ENCODE results near the gene MACF1.
A peak's percentile ranks its signal among the peaks of the same experiment; 100 is the strongest.

Gene MACF1

GRCh38 chr1:39407510-39407895 lies 203.0 kb downstream of the MACF1 start:
- no peak for DNase-seq
- intact Hi-C loops (cut with DNase I), result loop anchor here (10.0 kb wide), 1 partner anchor 303 kb away; no protein-coding TSS in a partner anchor

GRCh38 chr1:39407896-39408640 lies 203.6 kb downstream of the MACF1 start:
- DNase-seq, result no peak
- intact Hi-C loops (cut with DNase I), result loop anchor here (10.0 kb wide), 1 partner anchor 303 kb away; no protein-coding TSS in a partner anchor

- DNase-seq, result peak; percentile 84 to 99 (median 90)
- intact Hi-C loops (cut with DNase I), result loop anchor here (10.0 kb wide), 1 partner anchor 304 kb away; no protein-coding TSS in a partner anchor
These were observed 204.2 kb downstream of the MACF1 start for GRCh38 chr1:39408641-39409054.

GRCh38 chr1:39409055-39409816 lies 204.7 kb downstream of the MACF1 start:
- peak in 9 of 10 donors; percentile 23 to 94 (median 46) for DNase-seq
- intact Hi-C loops (cut with DNase I), result loop anchor here (10.0 kb wide), 1 partner anchor 304 kb away; no protein-coding TSS in a partner anchor

- intact Hi-C loops (cut with DNase I), result loop anchor here (10.0 kb wide), 1 partner anchor 206 kb away; the partner anchor contains the start of gene MACF1
- peak in 8 of 10 donors; percentile 45 to 92 (median 62) for DNase-seq
These were observed 206.5 kb downstream of the MACF1 start for GRCh38 chr1:39410915-39411436.

GRCh38 chr1:39411526-39412478 lies 207.3 kb downstream of the MACF1 start:
- intact Hi-C loops (cut with DNase I), result loop anchor here (10.0 kb wide), 1 partner anchor 207 kb away; the partner anchor contains the start of gene MACF1
- DNase-seq, result no peak

GRCh38 chr1:39412892-39413291 lies 208.4 kb downstream of the MACF1 start:
- intact Hi-C loops (cut with DNase I), result loop anchor here (10.0 kb wide), 1 partner anchor 208 kb away; the partner anchor contains the start of gene MACF1
- no peak for DNase-seq

- intact Hi-C loops (cut with DNase I), result loop anchor here (10.0 kb wide), 1 partner anchor 209 kb away; the partner anchor contains the start of gene MACF1
- DNase-seq, result no peak
These were observed 209.5 kb downstream of the MACF1 start for GRCh38 chr1:39413902-39414528.

GRCh38 chr1:39415553-39415952 lies 211.1 kb downstream of the MACF1 start:
- DNase-seq, result no peak
- intact Hi-C loops (cut with DNase I), result loop anchor here (10.0 kb wide), 1 partner anchor 211 kb away; the partner anchor contains the start of gene MACF1

GRCh38 chr1:39416609-39417008 lies 212.1 kb downstream of the MACF1 start:
- DNase-seq, result no peak
- intact Hi-C loops (cut with DNase I), result loop anchor here (10.0 kb wide), 1 partner anchor 212 kb away; the partner anchor contains the start of gene MACF1

- DNase-seq, result no peak
- intact Hi-C loops (cut with DNase I), result loop anchor here (10.0 kb wide), 1 partner anchor 213 kb away; the partner anchor contains the start of gene MACF1
These were observed 213.7 kb downstream of the MACF1 start for GRCh38 chr1:39418236-39418635.

GRCh38 chr1:39420493-39420892 lies 216.0 kb downstream of the MACF1 start:
- no peak for DNase-seq
- intact Hi-C loops (cut with DNase I), result no loop called here

- intact Hi-C loops (cut with DNase I), result no loop called here
These were observed 218.1 kb downstream of the MACF1 start for GRCh38 chr1:39422614-39423013.

GRCh38 chr1:39425151-39425550 lies 220.7 kb downstream of the MACF1 start:
- no peak for DNase-seq
- intact Hi-C loops (cut with DNase I), result no loop called here

More at GRCh38 chr1:39422614-39423013, 218.1 kb downstream of the MACF1 start:
- no peak for DNase-seq

- intact Hi-C loops (cut with DNase I), result no loop called here
- no peak for DNase-seq
These were observed 221.1 kb downstream of the MACF1 start for GRCh38 chr1:39425634-39426033.

- DNase-seq, result no peak
- intact Hi-C loops (cut with DNase I), result no loop called here
These were observed 221.9 kb downstream of the MACF1 start for GRCh38 chr1:39426346-39426745.

- no peak for DNase-seq
- intact Hi-C loops (cut with DNase I), result no loop called here
These were observed 222.9 kb downstream of the MACF1 start for GRCh38 chr1:39427374-39427773.

- intact Hi-C loops (cut with DNase I), result no loop called here
- no peak for DNase-seq
These were observed 223.4 kb downstream of the MACF1 start for GRCh38 chr1:39427912-39428311.

- no peak for DNase-seq
- intact Hi-C loops (cut with DNase I), result no loop called here
These were observed 227.4 kb downstream of the MACF1 start for GRCh38 chr1:39431927-39432326.
